H1 (cell line): ENCODE data around the gene C19orf53. TPM values are rescaled to one million over a fixed set of nuclear protein-coding genes. Genes with fewer than 3 reads are reported as not detected.
"Not testable (repeated sequence)": the region's sequence is repeated elsewhere in the genome, so short reads cannot be mapped to it uniquely, and the experiment has no call there.

Experiments used
- CTCF ChIA-PET: fragments of 300-600 bp; sonication (Branson Sonifier 250); formaldehyde crosslinking; loops from one replicate; lab custom pipeline; 2021; ENCODE audit not compliant: partially characterized antibody; lab: Charles Lee
- POLR2A ChIA-PET: fragments of 300-600 bp; sonication (Branson Sonifier 250); formaldehyde crosslinking; loops from one replicate; lab custom pipeline; 2021; ENCODE audit warnings: inconsistent platforms; ENCODE audit not compliant: partially characterized antibody; lab: Charles Lee
- DNase-seq, 2 experiments: peaks; one replicate each; pipeline versions ENCODE4 v3.0.0 to v3.0.0-alpha.2; 2010 to 2022; ENCODE audit warnings: low spot score in 2 of 2, low read depth in 1 of 2, mixed read lengths in 1 of 2
- FAIRE-seq: peaks from 2 replicates; lab custom pipeline; 2011; peaks lifted over from hg19 to GRCh38; lab: Jason Lieb, UNC
- H2AFZ ChIP-seq: 2 replicates; pipeline ENCODE4 v1.8.1; 2012; ENCODE audit warnings: low read length, inconsistent platforms
- H2AK5ac ChIP-seq: 2 replicates; pipeline ENCODE4 v1.6.1; 2013; ENCODE audit warnings: low read depth, low read length
- H2BK120ac ChIP-seq: replicated peaks from 2 replicates; pipeline ENCODE3; 2013; ENCODE audit warnings: low read depth, low read length, inconsistent platforms
- H2BK12ac ChIP-seq: 2 replicates; pipeline ENCODE4 v1.6.1; 2013; ENCODE audit warnings: low read depth, low read length
- H2BK15ac ChIP-seq: 2 replicates; pipeline ENCODE4 v1.6.1; 2013; ENCODE audit warnings: low read length
- H2BK20ac ChIP-seq: 2 replicates; pipeline ENCODE4 v1.6.1; 2013; ENCODE audit warnings: low read length
- H2BK5ac ChIP-seq: 2 replicates; pipeline ENCODE4 v1.6.1; 2013; ENCODE audit warnings: low read depth, low read length
- H3K14ac ChIP-seq: 2 replicates; pipeline ENCODE4 v1.6.1; 2013; ENCODE audit warnings: inconsistent platforms; ENCODE audit not compliant: insufficient read length
- H3K18ac ChIP-seq: 2 replicates; pipeline ENCODE4 v1.6.1; 2013; ENCODE audit warnings: low read length; ENCODE audit errors: extremely low read depth
- H3K23ac ChIP-seq: 2 replicates; pipeline ENCODE4 v1.6.1; 2013; ENCODE audit warnings: inconsistent platforms; ENCODE audit not compliant: insufficient read length
- H3K23me2 ChIP-seq: 2 replicates; pipeline ENCODE4 v1.6.1; 2013; ENCODE audit warnings: low read depth, low read length
- H3K27ac ChIP-seq: 2 replicates; pipeline ENCODE4 v1.6.1; 2011; ENCODE audit warnings: low read depth, low read length, inconsistent platforms
- H3K27me3 ChIP-seq, 4 experiments: replicated peaks in 1 of 4; 1 replicate in 1 of 4; 2 replicates in 3 of 4; pipeline versions ENCODE4 v1.6.1 to v1.8.1; 2011 to 2013; ENCODE audit warnings: low read length in 3 of 4, mild to moderate bottlenecking in 3 of 4, inconsistent platforms in 2 of 4, mixed read lengths in 2 of 4, moderate library complexity in 1 of 4; ENCODE audit not compliant: control insufficient read depth in 3 of 4, insufficient read depth in 3 of 4; ENCODE audit errors: extremely low read depth in 1 of 4
- H3K36me3 ChIP-seq, 4 experiments: 2 replicates each; pipeline versions ENCODE4 v1.6.1 to v1.8.1; 2011 to 2013; ENCODE audit warnings: mild to moderate bottlenecking in 4 of 4, low read length in 3 of 4, moderate library complexity in 2 of 4, control low read depth in 1 of 4, inconsistent platforms in 1 of 4; ENCODE audit not compliant: insufficient read depth in 4 of 4, control insufficient read depth in 2 of 4
- H3K4ac ChIP-seq: replicated peaks from 2 replicates; pipeline ENCODE3; 2013; ENCODE audit warnings: low read length, low read depth, mixed read lengths, inconsistent platforms; ENCODE audit not compliant: insufficient read length
- H3K4me1 ChIP-seq, 4 experiments: replicated peaks in 1 of 4; 1 replicate in 1 of 4; 2 replicates in 3 of 4; pipeline versions ENCODE4 v1.6.1 to v1.8.1; 2011 to 2013; ENCODE audit warnings: low read length in 3 of 4, inconsistent platforms in 2 of 4, mixed read lengths in 1 of 4; ENCODE audit not compliant: insufficient read depth in 4 of 4, control insufficient read depth in 3 of 4
- H3K4me2 ChIP-seq, 2 experiments: 2 replicates each; pipeline versions ENCODE4 v1.6.1 to v1.8.1; 2011 to 2013; ENCODE audit warnings: low read depth in 2 of 2, low read length in 2 of 2, control low read depth in 1 of 2, inconsistent platforms in 1 of 2, mild to moderate bottlenecking in 1 of 2; ENCODE audit not compliant: insufficient read depth in 1 of 2
- H3K4me3 ChIP-seq, 4 experiments: fragments of 200-600, 300-600 bp in 1 of 4; sonication (generic), shearing (Covaris generic), sonication (Bioruptor Twin) in 1 of 4; 2 replicates each; pipeline versions ENCODE4 v1.5.1 to v1.8.1; 2011 to 2016; ENCODE audit warnings: low read length in 4 of 4, low read depth in 3 of 4, control low read depth in 2 of 4, inconsistent platforms in 2 of 4, mild to moderate bottlenecking in 2 of 4, mixed read lengths in 1 of 4, moderate library complexity in 1 of 4; ENCODE audit not compliant: insufficient read depth in 2 of 4; ENCODE audit errors: extremely low read depth in 1 of 4
- H3K56ac ChIP-seq: replicated peaks from 2 replicates; pipeline ENCODE3; 2013; ENCODE audit warnings: low read depth, mild to moderate bottlenecking, mixed read lengths, low read length, inconsistent platforms; ENCODE audit not compliant: insufficient read length
- H3K79me1 ChIP-seq: 2 replicates; pipeline ENCODE4 v1.6.1; 2013; ENCODE audit warnings: low read depth, low read length, control low read depth
- H3K79me2 ChIP-seq, 2 experiments: 2 replicates each; pipeline versions ENCODE4 v1.6.1 to v1.8.1; 2012 to 2013; ENCODE audit warnings: low read length in 2 of 2, mild to moderate bottlenecking in 2 of 2, inconsistent platforms in 1 of 2; ENCODE audit not compliant: insufficient read depth in 2 of 2, control insufficient read depth in 1 of 2
- H3K9ac ChIP-seq, 4 experiments: replicated peaks in 1 of 4; 1 replicate in 1 of 4; 2 replicates in 3 of 4; pipeline versions ENCODE4 v1.6.1 to v1.8.1; 2011 to 2013; ENCODE audit warnings: low read depth in 3 of 4, low read length in 3 of 4, control low read depth in 2 of 4, mild to moderate bottlenecking in 2 of 4, moderate library complexity in 2 of 4, inconsistent platforms in 1 of 4; ENCODE audit errors: extremely low read depth in 1 of 4
- H3K9me3 ChIP-seq, 2 experiments: 2 replicates each; pipeline versions ENCODE4 v1.6.1 to v1.8.1; 2012 to 2013; ENCODE audit warnings: mild to moderate bottlenecking in 2 of 2, moderate library complexity in 2 of 2, control low read depth in 1 of 2, inconsistent platforms in 1 of 2, low read depth in 1 of 2, low read length in 1 of 2, mixed read lengths in 1 of 2; ENCODE audit not compliant: insufficient read depth in 2 of 2
- H4K20me1 ChIP-seq, 2 experiments: replicated peaks in 1 of 2; 2 replicates each; pipeline versions ENCODE3 to v1.8.1; 2011 to 2013; ENCODE audit warnings: inconsistent platforms in 2 of 2, low read length in 2 of 2, mild to moderate bottlenecking in 1 of 2; ENCODE audit not compliant: insufficient read depth in 2 of 2, control insufficient read depth in 1 of 2
- H4K5ac ChIP-seq: 2 replicates; pipeline ENCODE4 v1.6.1; 2013; ENCODE audit warnings: low read length, low read depth, mixed read lengths, inconsistent platforms; ENCODE audit not compliant: insufficient read length
- H4K8ac ChIP-seq: 2 replicates; pipeline ENCODE4 v1.8.0; 2013; ENCODE audit warnings: mild to moderate bottlenecking, moderate library complexity, low read length, inconsistent platforms; ENCODE audit not compliant: insufficient read depth; ENCODE audit errors: extremely low read depth
- H4K91ac ChIP-seq: replicated peaks from 2 replicates; pipeline ENCODE3; 2013; ENCODE audit warnings: low read length, mixed read lengths, inconsistent platforms; ENCODE audit not compliant: insufficient read length
- WGBS, 2 experiments: shearing (Covaris generic) in 1 of 2; methylation state at CpG; one replicate each; pipeline versions ENCODE4 v1.1.6 to v1.1.7; 2013 to 2015; ENCODE audit warnings: low lambda C conversion rate in 2 of 2, mixed read lengths in 2 of 2, inconsistent platforms in 1 of 2, low coverage in 1 of 2, missing lambda C conversion rate in 1 of 2; ENCODE audit not compliant: insufficient replicate concordance in 2 of 2, insufficient coverage in 1 of 2, insufficient read length in 1 of 2; ENCODE audit errors: extremely low coverage in 1 of 2, missing lambda C conversion rate in 1 of 2; 5-methylcytosine and 5-hydroxymethylcytosine counted together
- polyA plus RNA-seq, 7 experiments: library from polyadenylated mRNA; depleted of rRNA in 3 of 7; stranded (reverse) in 5 of 7; unstranded in 2 of 7; fragments of >200 nt in 5 of 7; fragments of 200-250 nt in 2 of 7; gene quantifications; 1 replicate in 5 of 7; 2 replicates in 1 of 7; 4 replicates in 1 of 7; pipeline versions ENCODE4 v1.2.1 to v1.2.3, GENCODE V29; 2011 to 2013; ENCODE audit warnings: missing spikeins in 2 of 7, mixed read lengths in 2 of 7
- total RNA-seq: library from RNA; stranded (reverse); fragmentation: NEBNext Ultra II Directional; extraction: Animal tissue kit (Norgen Biotek cat#: 25700); gene quantifications from 2 replicates; pipeline ENCODE4 v1.2.1, GENCODE V29; 2021

The C19orf53 gene
- total and polyA plus RNA-seq, 2 of the 8 experiments (the other 6 are each of a cell fraction or from before 2014, with no cell fraction given), result 104 to 169 TPM

GRCh38 chr19:13779794-13780193 lies 5.5 kb downstream of the C19orf53 start:
- H3K4me3 ChIP-seq, FAIRE-seq, H3K9me3 ChIP-seq, H3K23me2 ChIP-seq, H2BK15ac ChIP-seq, H2BK12ac ChIP-seq, H2BK120ac ChIP-seq, H3K18ac ChIP-seq, H2BK5ac ChIP-seq, H2AFZ ChIP-seq, H3K56ac ChIP-seq, H2BK20ac ChIP-seq, H4K91ac ChIP-seq, H3K27me3 ChIP-seq, H3K14ac ChIP-seq, H3K4me2 ChIP-seq, H4K5ac ChIP-seq, H3K23ac ChIP-seq, H2AK5ac ChIP-seq, H3K4me1 ChIP-seq, DNase-seq, H3K4ac ChIP-seq, H3K9ac ChIP-seq, H3K27ac ChIP-seq, H4K8ac ChIP-seq: not testable (repeated sequence)
- peaks cover 2 to 15% of the 10 kb centered on the region in 2 experiments for H4K20me1 ChIP-seq
- CTCF ChIA-PET, result interaction anchor here (0.9 kb wide), 1 partner anchor 83 kb away, joined by 3 read pairs; no protein-coding TSS in a partner anchor
- POLR2A ChIA-PET, result interaction anchor here (1.4 to 3.0 kb wide), 2 partner anchors 8 to 15 kb away, joined by 3 to 14 read pairs; partner anchors contain the start of gene ZSWIM4
- WGBS, 2 experiments, result 97% methylated on average over 8 of the region's 8 CpGs; no CpG with 5 or more reads in 1 of the 2 experiments
- H3K79me2 ChIP-seq, result peaks cover 0 to 20% of the 10 kb centered on the region in 2 experiments; a peak in 3 of 4 replicates
- peaks cover 14% of the 10 kb centered on the region; the same call in 1 of the 2 replicates for H3K79me1 ChIP-seq
- peaks cover 11 to 25% (median 19%) of the 10 kb centered on the region in 4 experiments for H3K36me3 ChIP-seq
